Measurements from ENCODE around the gene EP400. TPM values are rescaled to one million over a fixed set of nuclear protein-coding genes. Genes with fewer than 3 reads are reported as not detected.

Gene EP400
- total RNA-seq, 1 experiment from 2014 or later, result 61.7 TPM

DNA sequence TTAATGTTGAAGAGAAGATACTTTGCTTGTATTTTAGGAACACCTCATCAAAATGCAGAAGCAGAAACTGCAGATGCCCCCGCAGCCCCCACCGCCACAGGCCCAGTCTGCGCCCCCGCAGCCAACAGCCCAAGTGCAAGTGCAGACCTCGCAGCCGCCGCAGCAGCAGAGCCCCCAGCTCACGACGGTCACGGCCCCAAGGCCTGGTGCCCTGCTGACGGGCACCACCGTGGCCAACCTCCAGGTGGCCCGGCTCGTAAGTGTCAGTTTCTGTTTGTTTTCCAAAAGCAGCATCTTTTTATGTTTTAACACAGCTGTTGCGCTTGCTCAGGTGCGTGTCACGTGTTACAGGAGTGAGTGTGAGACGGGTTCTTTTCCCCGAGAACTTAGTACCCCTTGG, 114.9 kb downstream of the EP400 start:
- Histone ChIP-seq H3K27me3 (ENCODE audit: insufficient read depth, low read length) (no peaks in the 10 kb centered on the region), H3K79me1 (ENCODE audit: insufficient read depth, low read depth, low read length, poor library complexity, severe bottlenecking) (no peaks in the 10 kb centered on the region), H3K18ac (ENCODE audit: insufficient read length, low read depth, low read length) (no peak overlapping the region), H3K79me2 (ENCODE audit: insufficient read depth, low read length) (no peaks in the 10 kb centered on the region), H2BK15ac (ENCODE audit: low read depth, low read length) (no peak overlapping the region), H2BK20ac (ENCODE audit: low read depth, low read length, poor library complexity, severe bottlenecking) (no peak overlapping the region), H3K14ac (ENCODE audit: insufficient read depth, low read length) (no peak overlapping the region), H3K56ac (ENCODE audit: insufficient read length, low read depth, low read length) (no peak overlapping the region), H4K5ac (ENCODE audit: insufficient read length, low read depth, low read length) (no peak overlapping the region), H3K9me3 (ENCODE audit: control insufficient read depth, low read depth, low read length) (no peaks in the 10 kb centered on the region), H4K20me1 (ENCODE audit: control insufficient read depth, insufficient read depth, insufficient read length) (no peaks in the 10 kb centered on the region), H2BK12ac (ENCODE audit: insufficient read length, low read depth, low read length) (no peak overlapping the region), H3K23me2 (ENCODE audit: insufficient read length, low read depth, low read length, poor library complexity, severe bottlenecking) (no peaks in the 10 kb centered on the region), H3K27ac (ENCODE audit: insufficient read length, low read depth, low read length) (no peak overlapping the region), H3K4ac (ENCODE audit: low read depth, low read length) (no peak overlapping the region), H4K8ac (replicated peaks; ENCODE audit: insufficient read length, low read depth, low read length) (no peak overlapping the region), H3K23ac (ENCODE audit: insufficient read length, low read depth, low read length) (no peak overlapping the region), H3K9ac (ENCODE audit: extremely low read depth, insufficient read length, low read length) (no peak overlapping the region), H2BK120ac (ENCODE audit: low read depth, low read length, poor library complexity, severe bottlenecking) (no peak overlapping the region), H3T11ph (ENCODE audit: low read length) (no peak overlapping the region), H2BK5ac (ENCODE audit: insufficient read length, low read length) (no peak overlapping the region), H2AK5ac (ENCODE audit: insufficient read length, low read length) (no peak overlapping the region), H3K4me1 (ENCODE audit: insufficient read depth, low read length) (no peaks in the 10 kb centered on the region), H3K4me2 (ENCODE audit: insufficient read depth, insufficient read length, low read length) (no peak overlapping the region), H4K91ac (ENCODE audit: insufficient read length, low read depth, low read length) (no peak overlapping the region), H2AFZ (ENCODE audit: low read length) (no peak overlapping the region)
- WGBS (ENCODE audit: extremely low coverage, insufficient read length, low lambda C conversion rate), result no CpG with 5 or more reads among the region's 19 CpGs
- TF ChIP-seq, protein P1, sequence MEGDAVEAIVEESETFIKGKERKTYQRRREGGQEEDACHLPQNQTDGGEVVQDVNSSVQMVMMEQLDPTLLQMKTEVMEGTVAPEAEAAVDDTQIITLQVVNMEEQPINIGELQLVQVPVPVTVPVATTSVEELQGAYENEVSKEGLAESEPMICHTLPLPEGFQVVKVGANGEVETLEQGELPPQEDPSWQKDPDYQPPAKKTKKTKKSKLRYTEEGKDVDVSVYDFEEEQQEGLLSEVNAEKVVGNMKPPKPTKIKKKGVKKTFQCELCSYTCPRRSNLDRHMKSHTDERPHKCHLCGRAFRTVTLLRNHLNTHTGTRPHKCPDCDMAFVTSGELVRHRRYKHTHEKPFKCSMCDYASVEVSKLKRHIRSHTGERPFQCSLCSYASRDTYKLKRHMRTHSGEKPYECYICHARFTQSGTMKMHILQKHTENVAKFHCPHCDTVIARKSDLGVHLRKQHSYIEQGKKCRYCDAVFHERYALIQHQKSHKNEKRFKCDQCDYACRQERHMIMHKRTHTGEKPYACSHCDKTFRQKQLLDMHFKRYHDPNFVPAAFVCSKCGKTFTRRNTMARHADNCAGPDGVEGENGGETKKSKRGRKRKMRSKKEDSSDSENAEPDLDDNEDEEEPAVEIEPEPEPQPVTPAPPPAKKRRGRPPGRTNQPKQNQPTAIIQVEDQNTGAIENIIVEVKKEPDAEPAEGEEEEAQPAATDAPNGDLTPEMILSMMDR (conservative IDR thresholded peaks at IDR 0.05), result no peak
- H3K4me3 Mint-ChIP-seq, result no peak overlapping the region
- H3K36me3 Mint-ChIP-seq (ENCODE audit: insufficient read depth in 1 of 3, low read depth in 3 of 3), result peaks cover 30 to 80% (median 72%) of the 10 kb centered on the region in 3 experiments; a peak in 6 of 7 replicates
- no peaks in the 10 kb centered on the region for H3K27me3 Mint-ChIP-seq (ENCODE audit: low read depth)
- H3K9me3 Mint-ChIP-seq, result no peaks in the 10 kb centered on the region
- no peak for DNase-seq
- no peaks in the 10 kb centered on the region for H3K4me1 Mint-ChIP-seq
- H3K27ac Mint-ChIP-seq, result no peak overlapping the region; a peak in 1 of 7 replicates
